Caco-2 (cell line): ENCODE results near the gene RGS6. TPM values are rescaled to one million over a fixed set of nuclear protein-coding genes. Genes with fewer than 3 reads are reported as not detected.

Experiments used
- BruUV-seq: library from RNA; stranded (reverse); fragments of 400-500 nt; replicated peaks from 2 replicates; lab custom pipeline; 2021; lab: Mats Ljungman, UMichigan
- CTCF ChIA-PET: fragments of 300-600 bp; sonication (Branson Sonifier 250); formaldehyde crosslinking; loops from one replicate; lab custom pipeline; 2022; ENCODE audit warnings: antibody characterized with exemption; lab: Charles Lee
- POLR2A ChIA-PET: fragments of 300-600 bp; sonication (Branson Sonifier 250); formaldehyde crosslinking; loops from one replicate; lab custom pipeline; 2022; ENCODE audit warnings: antibody characterized with exemption; lab: Charles Lee
- DNase-seq, 2 experiments: peaks; one replicate each; pipeline versions ENCODE4 v3.0.0 to v3.0.0-alpha.2; 2020 to 2022
- H3K27me3 ChIP-seq: replicated peaks from 2 replicates; pipeline ENCODE4 v1.6.0; 2011; ENCODE audit warnings: low read length; ENCODE audit not compliant: control insufficient read depth, insufficient read depth
- H3K36me3 ChIP-seq: 2 replicates; pipeline ENCODE4 v1.5.1; 2011; ENCODE audit warnings: low read length; ENCODE audit not compliant: control insufficient read depth, insufficient read depth
- H3K4me1 ChIP-seq: fragments of 250-450 bp; sonication (Bioruptor Pico); 2 replicates; pipeline ENCODE4 v1.5.1; 2020; ENCODE audit warnings: mild to moderate bottlenecking
- H3K4me3 ChIP-seq: 2 replicates; pipeline ENCODE4 v1.5.1; 2011; ENCODE audit warnings: low read depth, mild to moderate bottlenecking, control low read depth, low read length
- H3K9me3 ChIP-seq: fragments of 250-450 bp; sonication (Bioruptor Pico); 2 replicates; pipeline ENCODE4 v1.5.1; 2020; ENCODE audit warnings: mild to moderate bottlenecking, moderate library complexity
- H3K27ac Mint-ChIP-seq: one replicate; pipeline ENCODE4 v1.8.0; 2022; ENCODE audit warnings: mixed read lengths; ENCODE audit not compliant: unreplicated experiment
- H3K27me3 Mint-ChIP-seq: one replicate; pipeline ENCODE4 v1.8.0; 2022; ENCODE audit warnings: mixed read lengths; ENCODE audit not compliant: insufficient read depth, unreplicated experiment
- H3K36me3 Mint-ChIP-seq: one replicate; pipeline ENCODE4 v1.8.0; 2022; ENCODE audit warnings: mild to moderate bottlenecking, mixed read lengths; ENCODE audit not compliant: insufficient read depth, unreplicated experiment
- H3K4me1 Mint-ChIP-seq: one replicate; pipeline ENCODE4 v1.8.0; 2022; ENCODE audit warnings: low read depth, mixed read lengths; ENCODE audit not compliant: unreplicated experiment
- H3K4me3 Mint-ChIP-seq: one replicate; pipeline ENCODE4 v1.8.0; 2022; ENCODE audit warnings: mild to moderate bottlenecking, moderate library complexity, mixed read lengths; ENCODE audit not compliant: unreplicated experiment
- H3K9me3 Mint-ChIP-seq: one replicate; pipeline ENCODE4 v1.8.0; 2022; ENCODE audit warnings: mixed read lengths; ENCODE audit not compliant: unreplicated experiment
- intact Hi-C: fragments of 100-400 bp; cut with micrococcal nuclease; formaldehyde crosslinking; loops from one replicate; pipeline ENCODE4 v1.10.0; 2022; ENCODE audit not compliant: unreplicated experiment
- total RNA-seq: library from RNA; stranded (reverse); gene quantifications from 2 replicates; pipeline ENCODE4 v1.2.3, GENCODE V29; 2022
- TF ChIP-seq, protein P1 (sequence below), 2 experiments: fragments of 200-600 bp in 1 of 2; IDR thresholded peaks; 1 replicate in 1 of 2; 2 replicates in 1 of 2; pipeline versions ENCODE4 v1.5.1 to v1.8.0; 2011 to 2022; ENCODE audit warnings: antibody characterized with exemption in 1 of 2, control low read depth in 1 of 2, inconsistent platforms in 1 of 2, low read depth in 1 of 2, low read length in 1 of 2, mild to moderate bottlenecking in 1 of 2, moderate library complexity in 1 of 2; ENCODE audit not compliant: insufficient read depth in 1 of 2, severe bottlenecking in 1 of 2, unreplicated experiment in 1 of 2

The RGS6 gene
- total RNA-seq, 1 experiment from 2014 or later, result not detected

DNA sequence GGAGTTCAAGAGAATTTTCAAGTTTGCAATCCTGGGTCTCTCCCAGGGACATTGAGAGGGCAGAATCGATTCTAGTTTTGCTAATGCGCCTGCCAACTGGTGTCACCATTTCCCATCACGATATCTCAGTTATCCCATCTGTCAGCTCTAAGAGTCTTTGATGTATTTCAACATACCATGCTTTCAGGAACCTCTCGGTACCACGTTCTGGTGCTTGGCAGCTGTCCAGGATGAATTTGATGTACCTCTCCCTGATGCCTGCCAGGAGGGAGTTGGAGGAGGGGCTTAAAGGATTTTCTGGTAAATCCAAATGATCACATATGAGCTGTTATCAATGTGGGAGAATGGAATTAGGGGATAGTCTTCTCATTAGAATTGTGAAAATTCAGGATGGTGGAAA, 332.5 kb downstream of the RGS6 start:
- H3K36me3 Mint-ChIP-seq, result no peaks in the 10 kb centered on the region
- no peak overlapping the region for H3K27ac Mint-ChIP-seq
- no peaks in the 10 kb centered on the region for H3K4me1 Mint-ChIP-seq
- Histone ChIP-seq H3K4me3 (no peak overlapping the region), H3K27me3 (no peaks in the 10 kb centered on the region), H3K4me1 (no peaks in the 10 kb centered on the region), H3K36me3 (no peaks in the 10 kb centered on the region), H3K9me3 (no peaks in the 10 kb centered on the region)
- TF ChIP-seq, protein P1, sequence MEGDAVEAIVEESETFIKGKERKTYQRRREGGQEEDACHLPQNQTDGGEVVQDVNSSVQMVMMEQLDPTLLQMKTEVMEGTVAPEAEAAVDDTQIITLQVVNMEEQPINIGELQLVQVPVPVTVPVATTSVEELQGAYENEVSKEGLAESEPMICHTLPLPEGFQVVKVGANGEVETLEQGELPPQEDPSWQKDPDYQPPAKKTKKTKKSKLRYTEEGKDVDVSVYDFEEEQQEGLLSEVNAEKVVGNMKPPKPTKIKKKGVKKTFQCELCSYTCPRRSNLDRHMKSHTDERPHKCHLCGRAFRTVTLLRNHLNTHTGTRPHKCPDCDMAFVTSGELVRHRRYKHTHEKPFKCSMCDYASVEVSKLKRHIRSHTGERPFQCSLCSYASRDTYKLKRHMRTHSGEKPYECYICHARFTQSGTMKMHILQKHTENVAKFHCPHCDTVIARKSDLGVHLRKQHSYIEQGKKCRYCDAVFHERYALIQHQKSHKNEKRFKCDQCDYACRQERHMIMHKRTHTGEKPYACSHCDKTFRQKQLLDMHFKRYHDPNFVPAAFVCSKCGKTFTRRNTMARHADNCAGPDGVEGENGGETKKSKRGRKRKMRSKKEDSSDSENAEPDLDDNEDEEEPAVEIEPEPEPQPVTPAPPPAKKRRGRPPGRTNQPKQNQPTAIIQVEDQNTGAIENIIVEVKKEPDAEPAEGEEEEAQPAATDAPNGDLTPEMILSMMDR (IDR thresholded peaks at IDR 0.05; ENCODE audit: insufficient read depth in 1 of 2, low read depth in 1 of 2, low read length in 1 of 2, severe bottlenecking in 1 of 2, unreplicated experiment in 1 of 2), result no peak
- BruUV-seq, result no TSS peak
- ChIA-PET POLR2A (no interaction called here), CTCF (no interaction called here)
- no peak for DNase-seq
- H3K4me3 Mint-ChIP-seq, result no peak overlapping the region
- H3K9me3 Mint-ChIP-seq, result peaks cover 16% of the 10 kb centered on the region
- H3K27me3 Mint-ChIP-seq, result peaks cover 12% of the 10 kb centered on the region
- intact Hi-C loops, result no loop called here

DNA sequence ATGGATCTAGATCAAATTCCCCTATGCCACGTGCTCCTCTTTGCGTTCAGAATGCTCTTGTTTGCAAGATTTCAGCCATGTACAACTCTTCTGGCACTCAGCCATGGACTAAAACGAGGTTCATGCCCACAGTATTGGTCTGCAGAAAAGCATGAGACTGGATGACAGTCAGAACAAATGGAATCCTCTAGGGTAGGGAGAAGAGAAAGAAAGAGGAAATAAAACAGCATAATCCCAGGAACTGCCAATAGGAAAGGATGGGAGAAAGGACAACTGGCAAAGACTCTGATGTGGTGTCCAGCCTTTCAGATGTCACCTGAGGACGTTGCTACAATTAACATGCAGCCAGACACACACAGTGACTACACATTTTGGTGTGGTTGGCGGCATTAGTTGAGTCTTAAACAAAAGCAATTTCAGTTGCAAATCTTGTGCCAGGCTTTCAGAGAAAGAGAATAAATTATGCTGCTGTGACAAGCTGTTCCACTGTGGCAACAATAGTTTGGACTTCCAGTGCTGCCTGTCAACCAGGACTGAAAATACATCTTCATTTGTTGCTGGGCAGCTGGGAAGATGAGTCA, 338.0 kb downstream of the RGS6 start:
- no peaks in the 10 kb centered on the region for H3K4me1 ChIP-seq
- H3K36me3 Mint-ChIP-seq, result no peaks in the 10 kb centered on the region
- peaks cover 10% of the 10 kb centered on the region for H3K27me3 Mint-ChIP-seq
- H3K36me3 ChIP-seq, result no peaks in the 10 kb centered on the region
- no peak overlapping the region for H3K4me3 ChIP-seq
- POLR2A ChIA-PET, result no interaction called here
- H3K4me1 Mint-ChIP-seq, result no peaks in the 10 kb centered on the region
- H3K27ac Mint-ChIP-seq, result no peak overlapping the region
- no peak overlapping the region for H3K4me3 Mint-ChIP-seq
- no peaks in the 10 kb centered on the region for H3K9me3 Mint-ChIP-seq
- no TSS peak for BruUV-seq
- CTCF ChIA-PET, result no interaction called here
- H3K9me3 ChIP-seq, result no peaks in the 10 kb centered on the region
- no peaks in the 10 kb centered on the region for H3K27me3 ChIP-seq
- intact Hi-C loops, result no loop called here
- TF ChIP-seq, protein P1 (IDR thresholded peaks at IDR 0.05; ENCODE audit: insufficient read depth in 1 of 2, low read depth in 1 of 2, low read length in 1 of 2, severe bottlenecking in 1 of 2, unreplicated experiment in 1 of 2), result no peak
- no peak for DNase-seq

DNA sequence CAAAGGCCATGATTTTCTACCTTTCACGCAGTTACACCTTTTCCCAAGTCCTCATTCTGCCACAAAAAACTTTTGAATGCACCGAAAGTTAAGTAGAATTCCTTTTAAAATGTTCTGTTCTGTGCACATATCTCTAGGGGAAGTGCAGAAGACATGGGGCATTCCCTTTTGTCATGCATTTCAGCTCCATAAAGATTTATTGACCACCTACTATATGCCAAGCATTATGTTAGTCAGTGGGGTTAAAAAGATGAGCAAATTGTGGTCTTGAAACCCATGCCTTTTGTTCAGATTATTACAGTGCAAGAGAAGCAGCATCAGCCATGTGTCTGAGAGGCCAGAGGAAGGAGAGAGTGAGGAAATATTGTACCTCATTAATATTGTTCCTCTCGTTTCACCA, 338.5 kb downstream of the RGS6 start:
- H3K27me3 Mint-ChIP-seq, result peaks cover 7% of the 10 kb centered on the region

More for the DNA sequence above, 338.5 kb downstream of the RGS6 start:
- DNase-seq, result no peak
- POLR2A ChIA-PET, result no interaction called here
- no peak overlapping the region for H3K4me3 ChIP-seq
- Mint-ChIP-seq H3K4me1 (no peaks in the 10 kb centered on the region), H3K9me3 (no peaks in the 10 kb centered on the region), H3K4me3 (no peak overlapping the region), H3K36me3 (no peaks in the 10 kb centered on the region), H3K27ac (no peak overlapping the region)
- H3K9me3 ChIP-seq, result no peaks in the 10 kb centered on the region
- CTCF ChIA-PET, result no interaction called here
- no peaks in the 10 kb centered on the region for H3K27me3 ChIP-seq
- TF ChIP-seq, protein P1 (IDR thresholded peaks at IDR 0.05; ENCODE audit: insufficient read depth in 1 of 2, low read depth in 1 of 2, low read length in 1 of 2, severe bottlenecking in 1 of 2, unreplicated experiment in 1 of 2), result no peak
- BruUV-seq, result no TSS peak
- H3K36me3 ChIP-seq, result no peaks in the 10 kb centered on the region
- intact Hi-C loops, result no loop called here
- H3K4me1 ChIP-seq, result no peaks in the 10 kb centered on the region
